DOHH2 (cell line): ENCODE data around the gene ADCK2.

Experiments
- EZH2phosphoT487 ChIP-seq: fragments of 200-600 bp; sonication (generic); IDR thresholded peaks from 2 replicates; pipeline ENCODE4 v1.6.1; 2017; ENCODE audit warnings: borderline replicate concordance, mild to moderate bottlenecking, antibody characterized with exemption, low read length, moderate library complexity, mixed read lengths
- TF ChIP-seq, protein P1 (sequence below): fragments of 200-600 bp; sonication (generic); IDR thresholded peaks from one replicate; pipeline ENCODE4 v1.5.1; 2014; ENCODE audit warnings: antibody characterized with exemption, mild to moderate bottlenecking, low read depth, low read length; ENCODE audit not compliant: poor library complexity, severe bottlenecking

- no peak for TF ChIP-seq EZH2phosphoT487
- TF ChIP-seq, protein P1, sequence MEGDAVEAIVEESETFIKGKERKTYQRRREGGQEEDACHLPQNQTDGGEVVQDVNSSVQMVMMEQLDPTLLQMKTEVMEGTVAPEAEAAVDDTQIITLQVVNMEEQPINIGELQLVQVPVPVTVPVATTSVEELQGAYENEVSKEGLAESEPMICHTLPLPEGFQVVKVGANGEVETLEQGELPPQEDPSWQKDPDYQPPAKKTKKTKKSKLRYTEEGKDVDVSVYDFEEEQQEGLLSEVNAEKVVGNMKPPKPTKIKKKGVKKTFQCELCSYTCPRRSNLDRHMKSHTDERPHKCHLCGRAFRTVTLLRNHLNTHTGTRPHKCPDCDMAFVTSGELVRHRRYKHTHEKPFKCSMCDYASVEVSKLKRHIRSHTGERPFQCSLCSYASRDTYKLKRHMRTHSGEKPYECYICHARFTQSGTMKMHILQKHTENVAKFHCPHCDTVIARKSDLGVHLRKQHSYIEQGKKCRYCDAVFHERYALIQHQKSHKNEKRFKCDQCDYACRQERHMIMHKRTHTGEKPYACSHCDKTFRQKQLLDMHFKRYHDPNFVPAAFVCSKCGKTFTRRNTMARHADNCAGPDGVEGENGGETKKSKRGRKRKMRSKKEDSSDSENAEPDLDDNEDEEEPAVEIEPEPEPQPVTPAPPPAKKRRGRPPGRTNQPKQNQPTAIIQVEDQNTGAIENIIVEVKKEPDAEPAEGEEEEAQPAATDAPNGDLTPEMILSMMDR: no peak
Measured at GRCh38 chr7:140637400-140637799, 35.3 kb upstream of the ADCK2 start.
